ENCODE results near the gene GLT1D1.

GLT1D1 gene

DNA sequence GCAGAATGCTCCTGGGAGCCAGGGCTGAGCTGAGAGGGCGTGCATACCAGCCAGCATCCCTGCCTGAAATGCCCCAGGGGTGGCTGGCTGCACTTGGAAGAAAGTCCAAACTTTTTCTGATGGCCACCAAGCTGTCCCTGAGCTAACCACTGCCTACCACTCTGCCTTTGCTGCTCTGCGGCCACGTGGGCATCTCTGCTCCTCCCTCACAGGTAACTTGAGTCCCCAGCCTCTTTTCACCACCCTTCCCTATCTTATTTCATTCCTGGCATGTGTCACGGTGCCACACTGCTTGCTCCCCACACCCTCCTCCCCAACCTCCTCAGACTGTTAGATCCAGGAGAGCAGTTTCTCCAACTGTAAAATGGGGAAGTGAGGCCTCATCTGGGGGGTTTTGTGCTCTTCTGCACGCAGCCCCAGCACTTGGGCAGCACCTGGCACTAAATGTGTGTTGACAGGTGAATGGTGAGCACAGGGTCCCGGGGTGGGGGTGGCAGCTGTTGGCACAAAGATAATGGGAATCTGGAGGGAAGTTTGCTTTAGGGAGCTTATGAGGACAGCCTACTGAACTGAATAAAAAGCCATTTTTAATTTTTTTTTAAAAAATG is 113.0 kb downstream of the GLT1D1 start:
- no peak for DNase-seq (ENCODE audit: low read depth in 2 of 2)

DNA sequence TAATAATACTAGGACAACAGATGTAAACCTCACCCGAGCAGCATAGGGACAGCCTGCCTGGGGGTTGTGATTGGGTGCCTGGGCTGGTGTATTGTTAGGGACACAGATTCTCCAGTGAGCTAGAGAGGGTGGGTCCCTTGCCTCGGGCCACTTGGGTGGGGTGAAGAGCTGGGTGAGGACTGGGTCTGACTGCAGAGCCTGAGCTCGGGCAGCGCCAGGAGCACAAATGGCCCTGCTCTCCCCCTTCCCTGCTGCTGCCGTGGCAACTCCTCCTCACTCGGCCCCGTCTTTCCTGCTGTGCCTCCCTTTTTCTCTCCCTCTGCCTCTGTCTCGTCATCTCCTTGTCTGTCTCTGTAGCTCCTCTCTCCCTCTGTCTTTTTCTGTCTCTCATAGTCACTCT is 115.4 kb downstream of the GLT1D1 start:
- no peak for DNase-seq (ENCODE audit: low read depth in 2 of 2)

DNA sequence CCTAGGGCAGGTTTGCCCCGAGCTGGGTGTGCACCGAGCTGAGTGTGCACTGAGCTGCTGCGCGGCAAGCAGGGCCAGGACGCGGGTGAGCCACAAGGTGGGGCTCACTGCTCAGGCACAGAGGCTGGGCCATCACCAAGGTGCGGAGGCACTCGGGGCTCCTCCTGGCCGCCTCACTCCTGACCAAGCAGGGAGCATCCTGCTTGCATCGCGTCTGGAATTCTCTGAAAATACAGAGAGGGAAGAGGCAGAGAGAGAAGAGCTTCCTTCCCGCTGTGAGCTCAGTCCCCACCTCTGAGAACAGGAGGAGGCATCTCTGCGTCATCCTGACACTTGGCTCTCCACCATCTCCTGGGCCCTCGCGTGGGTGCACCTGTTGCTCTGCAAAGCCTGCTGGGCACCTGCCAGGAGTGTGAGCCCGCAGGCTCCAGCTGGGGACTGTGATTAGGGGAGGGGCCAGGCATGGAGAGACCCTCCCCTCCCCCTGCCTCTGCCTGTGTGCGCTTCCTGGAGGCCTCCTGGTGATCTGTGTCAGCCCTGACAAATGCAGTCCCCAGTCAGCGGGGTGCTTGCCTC is 116.3 kb downstream of the GLT1D1 start:
- no peak for DNase-seq (ENCODE audit: low read depth in 2 of 2)

DNA sequence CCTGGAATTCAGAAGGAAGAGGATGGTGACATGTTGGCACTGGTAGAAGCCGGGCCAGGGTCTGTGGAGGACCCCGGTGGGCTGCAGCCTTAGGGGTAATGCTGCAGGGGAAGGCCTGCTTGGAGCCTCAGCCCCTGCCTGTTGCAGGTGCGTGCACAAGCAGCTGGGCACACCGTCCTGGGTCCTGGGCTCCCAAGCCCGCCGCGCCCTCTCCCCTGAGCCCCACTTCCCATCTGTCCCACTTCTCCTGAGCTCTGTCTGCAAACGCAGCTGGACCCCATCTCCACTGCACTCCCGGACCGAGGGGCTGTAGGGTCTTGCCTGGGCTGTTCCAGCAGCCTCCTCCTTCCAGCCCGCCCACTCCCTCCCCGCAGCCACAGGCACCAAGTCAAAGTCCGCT is 116.8 kb downstream of the GLT1D1 start:
- DNase-seq (ENCODE audit: low read depth in 2 of 2) = no peak

DNA sequence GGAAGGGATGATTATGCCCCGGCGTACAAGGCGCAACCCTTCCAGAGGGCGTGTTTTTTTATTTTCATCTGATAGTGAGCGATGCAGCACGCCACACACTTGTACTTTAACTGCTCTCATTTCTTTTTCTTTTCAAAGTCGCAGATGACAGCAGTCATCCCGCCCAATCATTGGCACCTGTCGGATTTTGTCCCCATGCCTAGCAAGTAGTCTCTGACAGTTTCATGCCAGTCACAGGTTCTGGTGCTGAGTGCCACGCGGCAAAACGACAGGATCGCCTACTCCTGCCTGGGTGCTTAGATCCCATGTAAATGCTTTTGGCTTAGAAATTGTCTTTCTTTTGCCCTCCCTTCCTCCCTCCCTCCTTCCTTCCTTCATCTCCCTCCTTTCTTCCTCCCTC is 117.7 kb downstream of the GLT1D1 start:
- no peak for DNase-seq (ENCODE audit: low read depth in 2 of 2)

DNA sequence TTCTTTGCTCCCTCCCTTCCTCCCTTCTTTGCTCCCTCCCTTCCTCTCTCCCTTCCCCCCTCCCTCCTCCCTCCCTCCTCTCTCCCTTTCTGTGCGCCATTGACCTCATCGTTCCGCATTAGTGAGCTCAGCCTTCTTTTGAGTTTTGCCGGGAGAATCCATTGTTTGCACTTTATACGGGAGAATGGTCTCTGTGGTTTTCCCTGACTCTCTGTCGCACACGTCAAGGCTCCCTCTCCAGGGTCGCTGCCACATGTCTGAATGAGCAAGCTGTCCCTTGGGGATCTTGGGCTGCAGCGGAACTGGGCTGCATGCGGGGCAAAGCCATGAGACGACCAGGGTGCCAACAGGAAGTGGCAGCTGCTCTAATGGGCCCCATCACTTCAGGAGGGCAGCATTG is 118.5 kb downstream of the GLT1D1 start:
- DNase-seq (ENCODE audit: low read depth in 2 of 2) = no peak

DNA sequence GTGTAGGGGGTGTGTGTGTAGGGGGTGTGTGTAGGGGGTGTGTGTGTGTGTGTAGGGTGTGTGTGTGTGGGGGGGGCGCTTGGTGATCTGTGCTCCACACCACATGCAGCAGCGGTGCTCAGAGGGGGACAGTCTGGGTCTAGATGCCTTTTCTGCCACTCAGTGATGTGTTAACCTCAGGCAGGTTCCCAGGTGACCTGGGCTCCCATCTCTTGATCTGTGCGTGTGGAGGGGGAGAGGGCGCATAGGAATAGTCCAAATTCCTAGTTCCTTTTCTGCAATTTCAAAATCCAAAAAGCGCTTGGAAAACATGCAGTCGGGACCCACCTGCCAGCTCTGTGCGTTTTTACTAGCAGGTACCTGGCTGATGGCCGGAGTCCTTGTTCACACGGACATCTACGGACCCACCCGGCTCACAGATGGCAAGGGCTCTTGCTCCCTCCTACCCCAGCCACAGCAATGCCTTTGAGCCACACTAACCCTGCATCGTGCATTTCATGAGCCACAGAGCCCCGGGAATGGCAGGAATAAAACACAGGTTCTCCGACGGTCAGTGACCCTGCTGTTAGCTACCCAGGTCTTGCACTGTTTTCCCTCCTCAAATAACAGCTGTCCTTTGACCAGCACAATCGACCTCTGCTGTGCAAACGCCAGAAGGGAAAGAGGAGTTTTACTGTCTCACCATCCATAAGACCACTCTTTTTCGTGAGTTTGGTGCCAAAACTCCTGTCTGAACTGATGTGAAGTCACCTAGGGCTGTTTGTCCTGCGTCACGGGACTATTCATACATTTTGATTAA is 120.8 kb downstream of the GLT1D1 start:
- no peak for DNase-seq (ENCODE audit: low read depth in 2 of 2)

DNA sequence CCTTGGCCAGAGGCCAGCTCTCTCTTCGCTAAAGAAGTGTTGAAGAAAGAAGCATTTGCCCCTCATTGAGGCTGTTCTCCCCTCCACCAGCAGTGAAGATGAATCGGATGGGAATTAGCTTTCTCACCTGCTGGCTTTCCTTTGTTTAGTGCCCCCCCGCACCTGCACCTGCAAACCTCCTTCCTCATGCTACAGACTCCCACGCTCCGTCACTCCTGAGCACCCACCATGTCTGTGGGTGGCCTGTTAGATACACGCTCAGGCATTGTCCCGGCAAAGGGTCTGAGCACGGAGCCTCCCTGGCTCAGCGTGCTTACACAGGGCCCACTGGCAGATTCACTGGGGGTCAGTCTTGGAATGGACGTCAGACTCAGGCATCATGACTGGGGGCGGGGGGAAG is 121.6 kb downstream of the GLT1D1 start:
- no peak for DNase-seq (ENCODE audit: low read depth in 2 of 2)

DNA sequence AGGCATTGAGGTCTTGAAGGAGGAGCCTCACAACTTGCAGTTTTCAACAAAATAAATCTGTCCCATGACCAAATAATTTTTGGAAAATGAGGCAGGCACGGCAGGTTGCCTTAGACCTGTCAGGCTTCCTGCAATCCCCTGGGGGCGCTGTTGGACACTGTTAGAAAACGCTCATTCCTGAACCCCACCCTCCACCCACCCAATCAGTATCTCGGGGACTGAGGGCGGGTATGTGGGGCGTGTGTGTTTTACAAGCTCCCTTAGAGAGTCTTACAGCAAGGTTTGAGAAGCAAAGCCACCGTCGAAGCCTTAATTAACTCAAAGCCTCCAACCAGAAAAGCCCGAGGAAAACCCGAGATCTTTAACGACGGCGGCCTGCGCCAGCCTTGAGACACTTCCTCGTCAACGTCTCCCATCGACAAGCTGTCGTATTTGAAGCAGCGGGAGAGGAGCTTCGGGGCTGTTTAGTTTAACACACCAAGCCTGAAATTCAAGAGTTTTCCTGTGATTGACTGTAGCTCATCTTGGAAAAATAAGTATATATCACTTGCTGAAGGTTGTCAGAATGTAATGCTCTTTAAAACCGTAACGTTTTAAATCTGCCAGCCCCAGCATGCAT is 123.0 kb downstream of the GLT1D1 start:
- DNase-seq (ENCODE audit: low read depth in 2 of 2) = no peak

DNA sequence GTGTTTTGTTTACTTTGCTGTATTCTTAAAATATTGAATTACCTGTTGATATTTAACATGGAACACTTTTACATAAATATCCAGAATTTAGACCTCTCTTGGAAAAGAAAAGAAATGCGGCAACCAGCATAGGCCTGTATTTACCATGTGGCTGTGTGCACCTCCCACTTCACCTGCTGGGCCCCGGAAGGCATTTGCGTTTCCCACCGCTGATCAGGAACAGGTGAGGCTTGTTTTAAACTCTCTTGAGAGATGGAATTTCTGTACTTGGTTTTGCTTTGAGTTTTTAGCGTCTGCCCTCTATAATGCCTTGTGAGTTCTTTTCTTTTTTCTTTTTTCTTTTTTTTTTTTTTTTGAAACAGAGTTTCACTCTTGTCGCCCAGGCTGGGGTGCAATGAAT is 124.2 kb downstream of the GLT1D1 start:
- no peak for DNase-seq (ENCODE audit: low read depth in 2 of 2)

DNA sequence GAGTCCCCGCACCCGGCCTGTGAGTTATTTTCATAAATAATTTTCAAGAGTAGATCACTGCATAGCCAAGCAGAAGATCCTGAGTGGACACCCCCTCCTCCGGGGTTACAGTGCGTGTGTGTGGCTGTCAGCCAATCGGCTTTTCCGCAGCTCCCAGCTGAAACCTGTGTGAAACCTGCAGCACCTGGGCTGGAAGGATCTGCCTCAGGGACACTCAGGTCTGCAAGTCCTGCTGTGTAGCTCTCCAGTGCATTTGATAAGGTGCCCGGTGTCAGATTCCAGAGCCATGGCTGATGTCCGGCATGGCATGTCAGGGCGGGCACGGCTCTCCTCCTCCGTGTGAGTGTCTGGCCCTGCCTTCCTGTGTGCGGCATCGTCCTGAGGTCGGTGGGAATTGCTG is 124.8 kb downstream of the GLT1D1 start:
- DNase-seq (ENCODE audit: low read depth in 2 of 2) = no peak

DNA sequence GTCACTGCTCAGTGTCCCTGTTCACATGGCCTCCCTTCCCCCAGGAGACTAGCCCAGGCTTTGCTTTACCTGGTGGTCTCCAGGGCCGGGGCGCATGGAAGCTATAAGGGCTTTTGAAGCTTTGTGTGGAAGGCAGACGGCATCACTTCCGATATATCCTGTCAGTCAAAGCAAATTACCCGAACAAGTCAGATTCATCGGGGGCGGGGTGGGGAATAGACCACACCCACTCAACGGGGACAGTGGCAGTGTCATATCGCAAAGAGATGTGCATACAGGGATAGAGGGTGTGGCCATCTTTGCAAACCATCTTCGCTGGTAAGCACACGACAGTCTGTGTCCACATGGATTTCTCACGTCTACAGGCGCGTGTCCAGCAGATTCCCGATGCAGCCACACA is 127.3 kb downstream of the GLT1D1 start:
- no peak for DNase-seq (ENCODE audit: low read depth in 2 of 2)

DNA sequence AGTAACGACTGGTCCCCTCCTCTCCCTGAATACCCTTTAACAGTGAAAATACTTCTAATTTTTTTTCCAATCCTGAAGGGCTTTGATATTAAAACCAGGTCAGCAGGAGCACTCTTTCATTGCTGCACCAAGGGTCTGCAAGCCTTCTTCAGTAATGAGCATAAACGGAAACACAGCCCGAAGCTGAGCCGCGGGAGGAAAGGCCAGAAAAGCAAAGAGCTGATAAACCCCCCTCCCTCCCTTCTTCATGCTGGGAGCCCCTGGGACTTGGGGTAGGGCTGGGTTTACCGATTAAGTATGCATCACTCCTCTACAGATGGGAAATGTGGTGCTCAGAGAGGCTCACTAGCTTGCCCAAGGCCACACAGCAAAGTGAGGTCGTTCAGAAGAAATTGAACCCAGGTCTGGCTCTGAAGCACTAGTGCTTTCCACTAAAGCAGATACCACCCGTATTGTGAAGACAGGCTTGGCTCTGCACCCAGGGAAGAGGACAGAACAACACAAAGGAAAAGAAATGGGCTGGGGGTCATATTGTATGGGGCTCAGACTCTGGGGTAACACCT is 128.8 kb downstream of the GLT1D1 start:
- DNase-seq (ENCODE audit: low read depth in 2 of 2) = no peak

DNA sequence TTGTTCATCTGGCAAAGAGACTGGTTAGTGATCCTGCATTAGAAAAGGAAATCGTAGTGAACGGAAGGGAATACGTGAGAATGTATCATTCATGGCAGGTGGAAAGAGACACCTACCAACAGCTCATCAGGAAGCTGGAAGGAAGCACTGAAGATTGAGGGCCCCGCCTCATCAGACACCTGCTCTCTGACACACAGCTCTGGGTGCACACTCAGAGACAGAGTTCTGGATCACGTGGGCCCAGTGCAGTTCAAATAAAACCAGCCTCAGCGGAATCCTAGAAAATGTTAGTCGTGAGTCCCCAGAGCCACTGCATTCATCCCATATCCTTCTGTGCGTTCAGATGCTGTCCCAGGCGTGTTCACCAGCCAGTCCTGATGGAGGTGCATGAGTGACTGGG is 129.7 kb downstream of the GLT1D1 start:
- no peak for DNase-seq (ENCODE audit: low read depth in 2 of 2)

DNA sequence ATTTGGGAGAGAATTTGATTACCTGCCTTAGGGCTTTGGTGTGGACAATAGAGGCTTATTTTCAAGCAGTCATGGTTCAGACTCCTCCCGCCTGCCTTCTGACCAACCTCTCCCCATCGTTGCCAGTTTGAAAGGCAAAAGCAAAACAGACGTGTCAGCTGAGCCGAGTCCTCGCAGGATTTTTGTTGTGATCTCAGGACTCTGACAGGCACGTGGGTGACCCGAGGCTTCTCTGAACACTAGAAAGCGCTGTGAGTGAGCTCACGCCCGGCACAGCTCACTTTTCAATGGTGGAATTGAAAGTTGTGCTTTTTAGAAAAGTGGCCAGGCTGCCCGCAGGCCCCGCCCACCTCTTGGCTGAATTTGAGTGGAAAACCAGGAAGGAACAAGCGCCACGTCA is 130.1 kb downstream of the GLT1D1 start:
- no peak for DNase-seq (ENCODE audit: low read depth in 2 of 2)

DNA sequence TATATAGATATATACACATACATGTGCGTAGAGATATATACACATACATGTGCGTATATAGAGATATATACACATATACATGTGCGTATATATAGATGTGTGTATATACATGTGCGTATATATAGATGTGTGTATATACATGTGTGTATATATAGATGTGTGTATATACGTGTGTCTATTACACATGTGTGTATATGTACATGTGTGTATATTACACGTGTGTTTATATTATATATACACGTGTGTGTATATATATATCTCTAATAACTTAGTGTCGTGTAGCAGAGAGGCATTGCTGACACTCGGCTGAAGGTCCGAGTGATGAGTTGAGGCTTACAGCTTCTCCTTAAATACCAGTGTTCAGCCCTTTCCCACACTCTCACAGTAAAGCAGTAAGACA is 133.7 kb downstream of the GLT1D1 start:
- no peak for DNase-seq (ENCODE audit: low read depth in 2 of 2)

DNA sequence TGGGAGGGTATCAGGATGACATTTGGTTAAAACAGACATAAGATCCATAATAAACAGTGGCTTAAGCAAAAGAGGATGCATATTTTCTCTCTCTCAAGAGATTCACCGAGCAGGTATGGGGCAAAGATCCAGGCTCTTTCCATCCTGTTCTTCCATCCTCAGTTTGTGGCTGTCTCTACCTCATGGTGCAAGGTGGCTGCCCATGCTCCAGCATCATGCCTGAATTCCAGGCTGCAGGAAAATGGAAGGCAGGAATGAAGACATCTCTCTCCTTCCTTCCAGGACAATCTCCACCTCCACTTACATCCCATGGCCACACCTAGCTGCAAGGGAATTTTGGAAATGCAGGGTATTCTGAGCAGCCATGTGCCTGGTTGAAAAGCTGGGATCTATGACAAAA is 136.0 kb downstream of the GLT1D1 start:
- DNase-seq (ENCODE audit: low read depth in 2 of 2) = no peak

DNA sequence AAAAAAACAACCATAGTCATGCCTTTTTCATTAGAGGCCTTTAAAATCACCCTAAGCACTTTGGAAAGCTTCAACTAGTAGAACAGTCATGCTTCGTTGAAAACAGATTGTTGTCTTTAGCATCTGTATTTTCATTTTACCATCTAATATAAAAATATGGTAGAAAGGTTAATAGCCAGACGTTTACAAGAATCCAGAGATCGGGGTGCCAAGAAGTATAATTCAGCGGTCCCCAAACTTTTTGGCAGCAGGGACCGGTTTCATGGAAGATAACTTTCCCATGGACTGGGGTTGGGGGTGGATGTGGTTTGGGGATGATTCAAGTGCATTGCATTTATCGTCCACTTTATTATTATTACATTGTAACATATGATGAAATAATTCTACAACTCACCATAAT is 138.4 kb downstream of the GLT1D1 start:
- DNase-seq (ENCODE audit: low read depth in 2 of 2) = no peak

DNA sequence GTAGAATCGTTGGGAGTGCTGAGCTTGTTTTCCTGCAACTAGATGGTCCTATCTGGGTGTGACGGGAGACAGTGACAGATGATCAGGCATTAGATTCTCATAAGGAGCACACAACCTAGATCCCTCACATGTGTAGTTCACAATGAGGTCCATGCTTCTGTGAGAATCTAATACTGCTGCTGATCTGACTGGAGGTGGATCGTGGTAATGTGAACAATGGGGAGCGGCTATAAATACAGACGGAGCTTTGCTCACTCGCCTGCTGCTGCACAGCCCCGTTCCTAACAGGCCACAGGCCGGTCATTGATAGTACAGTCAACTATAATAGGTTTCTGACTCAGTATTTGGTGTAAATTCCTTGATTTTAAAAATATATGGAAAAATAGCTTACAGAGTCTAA is 138.8 kb downstream of the GLT1D1 start:
- DNase-seq (ENCODE audit: low read depth in 2 of 2) = no peak

DNA sequence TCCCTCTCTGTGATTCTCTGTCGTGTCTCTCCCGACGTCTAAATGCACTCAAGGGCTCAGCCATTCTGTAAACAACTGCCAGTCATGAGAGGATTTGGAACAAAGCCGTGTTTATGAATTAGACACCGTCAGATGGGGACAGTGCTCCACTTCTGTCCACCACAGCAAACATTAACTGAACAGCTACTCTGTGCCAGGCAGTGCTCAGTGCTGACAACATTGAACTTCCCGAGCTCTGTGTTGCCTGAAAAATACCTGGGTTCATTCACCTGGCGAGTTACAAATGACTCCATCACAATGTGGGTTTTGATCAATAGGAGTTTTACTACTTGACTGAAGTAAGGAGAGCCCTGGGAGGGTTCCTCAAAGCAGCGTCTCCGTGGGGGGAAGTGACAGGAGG is 139.3 kb downstream of the GLT1D1 start:
- DNase-seq (ENCODE audit: low read depth in 2 of 2) = no peak

DNA sequence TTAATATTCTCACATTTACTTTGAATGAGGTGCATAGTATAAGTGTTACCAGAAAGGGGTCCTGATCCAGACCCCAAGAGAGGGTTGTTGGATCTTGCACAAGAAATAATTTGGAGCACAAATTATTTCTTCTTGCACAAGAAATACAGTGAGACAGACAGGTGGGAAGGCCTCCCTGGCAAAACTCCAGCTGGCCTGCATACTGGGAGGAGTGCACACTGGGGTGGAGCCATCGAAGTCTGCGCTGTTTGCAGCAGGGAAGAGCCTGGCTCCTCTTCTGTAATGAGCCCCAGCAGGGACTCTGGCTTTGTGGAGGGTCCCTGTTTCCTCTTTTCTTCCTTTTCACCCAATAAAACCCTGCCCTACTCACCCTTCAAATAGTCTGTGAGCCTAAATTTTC is 141.6 kb downstream of the GLT1D1 start:
- no peak for DNase-seq (ENCODE audit: low read depth in 2 of 2)

DNA sequence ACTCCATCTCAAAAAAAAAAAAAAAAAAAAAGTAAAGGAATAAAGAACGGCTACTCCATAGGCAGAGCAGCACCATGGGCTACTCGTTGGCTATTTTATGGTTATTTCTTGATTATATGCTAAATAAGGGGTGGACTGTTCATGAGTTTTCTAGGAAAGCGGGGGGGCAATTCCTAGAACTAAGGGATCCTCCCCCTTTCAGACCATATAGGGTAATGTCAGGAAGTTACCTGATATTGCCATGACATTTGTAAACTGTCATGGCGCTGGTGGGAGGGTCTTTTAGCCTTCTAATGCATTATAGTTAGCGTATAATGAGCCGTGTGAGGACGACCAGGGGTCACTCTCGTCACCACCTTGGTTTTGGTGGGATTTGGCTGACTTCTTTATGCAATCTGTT is 142.3 kb downstream of the GLT1D1 start:
- DNase-seq (ENCODE audit: low read depth in 2 of 2) = no peak

DNA sequence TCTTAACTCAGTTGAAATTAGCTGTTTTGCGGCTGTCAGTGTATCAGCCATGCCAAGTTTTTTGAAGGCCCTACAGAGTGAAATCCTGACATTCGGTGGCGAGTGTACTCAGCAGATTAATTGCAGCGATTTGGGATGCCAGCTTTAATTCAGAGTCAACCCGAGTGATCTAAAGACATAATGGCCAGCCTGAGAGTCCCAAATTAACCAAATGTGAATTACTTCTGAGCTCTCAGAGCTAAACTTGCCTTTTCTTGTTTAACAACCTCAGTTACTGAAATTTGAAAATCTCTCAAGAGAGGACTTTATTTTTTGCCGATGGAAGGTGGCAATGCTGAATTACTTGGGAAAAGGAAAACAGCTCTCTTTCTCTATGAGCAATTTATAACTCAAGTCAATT is 148.5 kb downstream of the GLT1D1 start:
- DNase-seq (ENCODE audit: low read depth in 2 of 2) = no peak

Measured in fibroblast of skin of left biceps (primary cell).